Esophagus muscularis mucosa (tissue), 4 donors: Measurements from ENCODE around the gene SPINK2.

Experiments
- EP300 ChIP-seq: sonication (generic); formaldehyde crosslinking; IDR thresholded peaks from one replicate; pipeline ENCODE4 v1.6.1; 2017; ENCODE audit warnings: antibody characterized with exemption
- POLR2A ChIP-seq: fragments of 450-650 bp; IDR thresholded peaks from one replicate; pipeline ENCODE4 v1.6.1; 2017; ENCODE audit warnings: antibody characterized with exemption, moderate library complexity, mild to moderate bottlenecking, low read depth
- TF ChIP-seq, protein P1 (sequence below), 3 experiments: fragments of 200-600 bp in 2 of 3; fragments of 450-650 bp in 1 of 3; sonication (generic) in 2 of 3; IDR thresholded peaks; one replicate each; pipeline ENCODE4 v1.5.1; 2017 to 2019; ENCODE audit warnings: antibody characterized with exemption in 3 of 3, mild to moderate bottlenecking in 2 of 3, moderate library complexity in 1 of 3

DNA sequence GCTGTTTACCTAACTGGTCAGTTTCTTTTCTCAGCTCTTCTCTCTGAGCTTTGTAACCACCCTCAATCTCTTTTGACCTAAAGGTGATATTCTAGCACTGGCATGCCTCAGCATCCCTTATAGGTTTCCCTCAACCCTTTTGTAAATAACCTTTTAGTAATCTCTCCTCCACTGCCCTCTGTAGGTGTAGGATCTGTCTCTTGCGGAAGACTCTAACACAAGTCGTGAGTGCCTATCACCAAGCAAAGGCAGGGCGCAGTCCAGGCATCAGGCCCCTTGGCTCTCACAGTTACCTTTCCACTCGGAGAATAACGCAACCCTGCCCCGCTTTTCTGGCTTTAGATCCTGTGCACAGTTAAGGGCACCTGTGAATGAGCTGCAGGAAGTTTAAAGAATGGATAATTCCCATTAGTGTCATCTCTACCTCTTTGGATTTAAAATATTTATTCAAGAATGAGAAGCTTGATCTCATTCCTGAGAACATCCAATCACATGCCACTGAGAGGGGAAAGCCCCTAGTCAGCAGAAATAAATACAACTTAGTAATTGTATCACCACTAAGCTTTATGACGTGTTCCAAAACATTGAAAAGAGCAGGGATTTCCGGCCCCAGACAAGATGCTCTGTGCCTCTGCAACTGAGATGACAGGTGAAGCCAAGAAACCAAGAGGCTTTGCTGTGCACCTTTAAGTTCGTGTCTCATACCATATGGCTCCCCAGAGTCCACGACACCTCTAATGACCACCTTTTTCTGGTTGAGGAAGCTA is 58.8 kb downstream of the SPINK2 start:
- TF ChIP-seq, protein P1, sequence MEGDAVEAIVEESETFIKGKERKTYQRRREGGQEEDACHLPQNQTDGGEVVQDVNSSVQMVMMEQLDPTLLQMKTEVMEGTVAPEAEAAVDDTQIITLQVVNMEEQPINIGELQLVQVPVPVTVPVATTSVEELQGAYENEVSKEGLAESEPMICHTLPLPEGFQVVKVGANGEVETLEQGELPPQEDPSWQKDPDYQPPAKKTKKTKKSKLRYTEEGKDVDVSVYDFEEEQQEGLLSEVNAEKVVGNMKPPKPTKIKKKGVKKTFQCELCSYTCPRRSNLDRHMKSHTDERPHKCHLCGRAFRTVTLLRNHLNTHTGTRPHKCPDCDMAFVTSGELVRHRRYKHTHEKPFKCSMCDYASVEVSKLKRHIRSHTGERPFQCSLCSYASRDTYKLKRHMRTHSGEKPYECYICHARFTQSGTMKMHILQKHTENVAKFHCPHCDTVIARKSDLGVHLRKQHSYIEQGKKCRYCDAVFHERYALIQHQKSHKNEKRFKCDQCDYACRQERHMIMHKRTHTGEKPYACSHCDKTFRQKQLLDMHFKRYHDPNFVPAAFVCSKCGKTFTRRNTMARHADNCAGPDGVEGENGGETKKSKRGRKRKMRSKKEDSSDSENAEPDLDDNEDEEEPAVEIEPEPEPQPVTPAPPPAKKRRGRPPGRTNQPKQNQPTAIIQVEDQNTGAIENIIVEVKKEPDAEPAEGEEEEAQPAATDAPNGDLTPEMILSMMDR (IDR thresholded peaks at IDR 0.05) = no peak
- TF ChIP-seq EP300 (no peak), POLR2A (no peak)
